AG04449 (cell line): ENCODE results near the gene PARP12.

Source experiments
- CTCF ChIA-PET: fragments of 350-600 bp; formaldehyde crosslinking; extraction: SDS; loops from one replicate; lab custom pipeline; 2021; ENCODE audit warnings: antibody characterized with exemption; lab: Yijun Ruan, JAX
- POLR2A ChIA-PET: fragments of 400-600, 350-600 bp; formaldehyde crosslinking; extraction: SDS; loops from one replicate; lab custom pipeline; 2020; ENCODE audit warnings: antibody characterized with exemption, inconsistent platforms; lab: Yijun Ruan, JAX
- DNase-seq: peaks from one replicate; pipeline ENCODE4 v3.0.0-alpha.2; 2010; ENCODE audit warnings: low read depth, low spot score
- H3K4me3 ChIP-seq: 2 replicates; pipeline ENCODE4 v1.5.1; 2011; ENCODE audit warnings: low read depth, mild to moderate bottlenecking, control low read depth, low read length
- CTCF ChIP-seq: IDR thresholded peaks from one replicate; pipeline ENCODE4 v1.5.1; 2011; ENCODE audit warnings: mild to moderate bottlenecking, moderate library complexity, low read length, control low read depth, inconsistent platforms; ENCODE audit not compliant: insufficient read depth; ENCODE audit errors: missing control alignments

PARP12 gene

GRCh38 chr7:140061607-140061930 lies 1.2 kb downstream of the PARP12 start:
- H3K4me3 ChIP-seq: no peak overlapping the region; the same call in 1 of the 2 replicates
- DNase-seq: no peak
- CTCF ChIA-PET: no interaction called here
- POLR2A ChIA-PET: no interaction called here
- no peak for TF ChIP-seq CTCF

GRCh38 chr7:140060788-140061606 lies 1.8 kb downstream of the PARP12 start:
- no peak for TF ChIP-seq CTCF
- DNase-seq: no peak
- H3K4me3 ChIP-seq: no peak overlapping the region; the same call in 1 of the 2 replicates
- CTCF ChIA-PET: no interaction called here
- POLR2A ChIA-PET: interaction anchor here (0.7 kb wide), 1 partner anchor 733 kb away, joined by 4 read pairs; no protein-coding TSS in a partner anchor

GRCh38 chr7:140060243-140060630 lies 2.5 kb downstream of the PARP12 start:
- H3K4me3 ChIP-seq: no peak overlapping the region
- ChIA-PET CTCF (no interaction called here), POLR2A (interaction anchor here (0.7 kb wide), 1 partner anchor 732 kb away, joined by 4 read pairs; no protein-coding TSS in a partner anchor)
- TF ChIP-seq CTCF: no peak
- no peak for DNase-seq

- ChIA-PET POLR2A (interaction anchor here (0.5 to 0.7 kb wide), 3 partner anchors 18 to 731 kb away, joined by 3 to 4 read pairs (median 3); no protein-coding TSS in a partner anchor), CTCF (no interaction called here)
- H3K4me3 ChIP-seq: no peak overlapping the region
- DNase-seq: peak; percentile 74
- TF ChIP-seq CTCF: no peak
These were observed 3.2 kb downstream of the PARP12 start for GRCh38 chr7:140059273-140060242.

GRCh38 chr7:140058517-140058916 lies 4.2 kb downstream of the PARP12 start:
- no peak for TF ChIP-seq CTCF
- POLR2A ChIA-PET: interaction anchor here (0.6 kb wide), 1 partner anchor 366 kb away, joined by 3 read pairs; no protein-coding TSS in a partner anchor

More at GRCh38 chr7:140058517-140058916, 4.2 kb downstream of the PARP12 start:
- DNase-seq: no peak
- H3K4me3 ChIP-seq: no peak overlapping the region
- CTCF ChIA-PET: no interaction called here
